Upper lobe of right lung (tissue), 1 donor: Measurements from ENCODE around the gene FOXD1. TPM values are rescaled to one million over a fixed set of nuclear protein-coding genes. Genes with fewer than 3 reads are reported as not detected.
A peak's percentile ranks its signal among the peaks of the same experiment; 100 is the strongest.
"Not testable (repeated sequence)": the region's sequence is repeated elsewhere in the genome, so short reads cannot be mapped to it uniquely, and the experiment has no call there.

Experiments used
- ATAC-seq: fragments of 200-7000 bp; cut with Tn5 transposase; one replicate; pipeline ENCODE4 v1.9.1; 2020; ENCODE audit warnings: mild to moderate bottlenecking, moderate library complexity
- DNase-seq: peaks from one replicate; pipeline ENCODE4 v3.0.0-alpha.2; 2020
- H3K27ac ChIP-seq: fragments of 200-600 bp; one replicate; pipeline ENCODE4 v1.8.0; 2022
- H3K27me3 ChIP-seq: fragments of 200-600 bp; one replicate; pipeline ENCODE4 v1.8.0; 2022; ENCODE audit warnings: mild to moderate bottlenecking
- H3K36me3 ChIP-seq: fragments of 200-600 bp; one replicate; pipeline ENCODE4 v1.8.0; 2022
- H3K4me1 ChIP-seq: fragments of 200-600 bp; one replicate; pipeline ENCODE4 v1.8.0; 2022
- H3K4me3 ChIP-seq: fragments of 200-600 bp; one replicate; pipeline ENCODE4 v1.8.0; 2022; ENCODE audit warnings: mild to moderate bottlenecking
- H3K9me3 ChIP-seq: fragments of 200-600 bp; one replicate; pipeline ENCODE4 v1.8.0; 2022
- intact Hi-C: fragments of 100-400 bp; cut with DNase I; formaldehyde crosslinking; loops from one replicate; pipeline ENCODE4 v1.11.0; 2022
- total RNA-seq: library from RNA; stranded (reverse); fragmentation: NEBNext Ultra II Directional; extraction: Animal tissue kit (Norgen Biotek cat#: 25700); gene quantifications from one replicate; pipeline ENCODE4 v1.2.1, GENCODE V29; 2021
- TF ChIP-seq, protein P1 (sequence below): fragments of 200-600 bp; IDR thresholded peaks from one replicate; pipeline ENCODE4 v1.8.0; 2022; ENCODE audit warnings: antibody characterized with exemption
- donor health status: DM: no; HTN: yes; CAD: no; lungs with severe emphysema.

Gene FOXD1
- total RNA-seq, 1 donor from 2014 or later, result 1.2 TPM

DNA sequence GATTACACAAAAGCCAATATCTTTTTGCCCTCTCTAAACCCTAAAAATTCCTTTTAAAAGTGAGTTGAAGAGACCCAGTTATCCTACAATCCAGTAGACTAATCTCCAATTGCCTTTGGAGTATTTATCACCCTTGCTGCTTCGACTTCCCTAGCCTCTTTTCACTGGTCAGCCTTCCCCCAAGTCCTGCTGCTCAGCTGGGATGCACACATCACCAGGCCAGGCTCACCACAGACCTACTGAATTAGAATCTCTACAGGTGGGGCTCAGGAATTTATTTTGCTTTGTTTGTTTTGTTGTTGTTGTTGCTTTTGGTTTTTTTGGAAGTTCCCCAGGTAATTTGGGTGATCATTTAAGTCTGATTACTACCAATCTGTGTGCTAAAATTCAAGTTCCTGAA is 11.6 kb upstream of the FOXD1 start:
- no peak overlapping the region for H3K27ac ChIP-seq
- DNase-seq (no peak), ATAC-seq (no peak)
- TF ChIP-seq, protein P1, sequence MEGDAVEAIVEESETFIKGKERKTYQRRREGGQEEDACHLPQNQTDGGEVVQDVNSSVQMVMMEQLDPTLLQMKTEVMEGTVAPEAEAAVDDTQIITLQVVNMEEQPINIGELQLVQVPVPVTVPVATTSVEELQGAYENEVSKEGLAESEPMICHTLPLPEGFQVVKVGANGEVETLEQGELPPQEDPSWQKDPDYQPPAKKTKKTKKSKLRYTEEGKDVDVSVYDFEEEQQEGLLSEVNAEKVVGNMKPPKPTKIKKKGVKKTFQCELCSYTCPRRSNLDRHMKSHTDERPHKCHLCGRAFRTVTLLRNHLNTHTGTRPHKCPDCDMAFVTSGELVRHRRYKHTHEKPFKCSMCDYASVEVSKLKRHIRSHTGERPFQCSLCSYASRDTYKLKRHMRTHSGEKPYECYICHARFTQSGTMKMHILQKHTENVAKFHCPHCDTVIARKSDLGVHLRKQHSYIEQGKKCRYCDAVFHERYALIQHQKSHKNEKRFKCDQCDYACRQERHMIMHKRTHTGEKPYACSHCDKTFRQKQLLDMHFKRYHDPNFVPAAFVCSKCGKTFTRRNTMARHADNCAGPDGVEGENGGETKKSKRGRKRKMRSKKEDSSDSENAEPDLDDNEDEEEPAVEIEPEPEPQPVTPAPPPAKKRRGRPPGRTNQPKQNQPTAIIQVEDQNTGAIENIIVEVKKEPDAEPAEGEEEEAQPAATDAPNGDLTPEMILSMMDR, result no peak
- peaks cover 44% of the 10 kb centered on the region for H3K27me3 ChIP-seq
- H3K36me3 ChIP-seq, result no peaks in the 10 kb centered on the region
- no peaks in the 10 kb centered on the region for H3K9me3 ChIP-seq
- H3K4me1 ChIP-seq, result no peaks in the 10 kb centered on the region
- intact Hi-C loops, result no loop called here
- no peak overlapping the region for H3K4me3 ChIP-seq

DNA sequence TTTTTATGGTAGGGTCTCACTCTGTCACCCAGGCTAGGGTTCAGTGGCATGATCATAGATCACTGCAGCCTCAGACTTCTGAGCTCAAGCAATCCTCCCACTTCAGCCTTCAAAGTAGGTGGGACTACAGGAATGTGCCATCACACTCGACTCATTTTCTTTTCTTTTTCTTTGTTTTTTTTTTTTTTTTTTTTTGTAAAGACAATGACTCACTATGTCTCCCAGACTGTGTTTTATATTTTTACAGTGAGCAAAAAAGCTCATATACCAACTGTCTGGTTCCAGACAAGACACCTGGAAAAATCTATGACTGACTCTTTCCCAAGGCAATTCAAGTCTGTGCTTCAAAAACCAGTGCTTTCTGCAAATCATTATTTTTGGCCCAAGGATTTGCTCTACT is 10.8 kb upstream of the FOXD1 start:
- no peaks in the 10 kb centered on the region for H3K36me3 ChIP-seq
- TF ChIP-seq, protein P1, result no peak
- peaks cover 50% of the 10 kb centered on the region for H3K27me3 ChIP-seq
- DNase-seq (no peak), ATAC-seq (no peak)
- no peaks in the 10 kb centered on the region for H3K9me3 ChIP-seq
- no peak overlapping the region for H3K4me3 ChIP-seq
- intact Hi-C loops, result loop anchor here (10.0 kb wide), 1 partner anchor 245 kb away; no protein-coding TSS in a partner anchor
- H3K4me1 ChIP-seq, result no peaks in the 10 kb centered on the region
- H3K27ac ChIP-seq, result no peak overlapping the region

DNA sequence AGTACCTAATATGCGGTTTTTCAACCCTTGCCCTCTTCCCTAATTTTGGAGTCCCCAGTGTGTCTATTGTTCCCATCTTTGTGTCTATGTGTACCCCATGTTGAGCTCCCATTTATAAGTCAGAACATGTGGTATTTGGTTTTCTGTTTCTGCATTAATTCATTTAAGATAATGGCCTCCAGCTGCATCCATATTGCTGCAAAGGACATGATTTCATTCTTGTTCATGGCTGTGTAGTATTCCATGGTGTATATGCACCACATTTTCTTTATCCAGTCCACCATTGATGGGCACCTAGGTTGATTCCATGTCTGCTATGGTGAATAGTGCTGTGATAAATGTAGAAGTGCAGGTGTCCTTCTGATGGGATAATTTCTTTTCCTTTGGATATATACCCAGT is 7.9 kb upstream of the FOXD1 start:
- not testable (repeated sequence) for H3K4me3 ChIP-seq, H3K36me3 ChIP-seq, H3K4me1 ChIP-seq, DNase-seq, ATAC-seq, H3K27ac ChIP-seq, H3K9me3 ChIP-seq
- H3K27me3 ChIP-seq, result peaks cover 78% of the 10 kb centered on the region
- intact Hi-C loops, result loop anchor here (10.0 kb wide), 1 partner anchor 242 kb away; no protein-coding TSS in a partner anchor

DNA sequence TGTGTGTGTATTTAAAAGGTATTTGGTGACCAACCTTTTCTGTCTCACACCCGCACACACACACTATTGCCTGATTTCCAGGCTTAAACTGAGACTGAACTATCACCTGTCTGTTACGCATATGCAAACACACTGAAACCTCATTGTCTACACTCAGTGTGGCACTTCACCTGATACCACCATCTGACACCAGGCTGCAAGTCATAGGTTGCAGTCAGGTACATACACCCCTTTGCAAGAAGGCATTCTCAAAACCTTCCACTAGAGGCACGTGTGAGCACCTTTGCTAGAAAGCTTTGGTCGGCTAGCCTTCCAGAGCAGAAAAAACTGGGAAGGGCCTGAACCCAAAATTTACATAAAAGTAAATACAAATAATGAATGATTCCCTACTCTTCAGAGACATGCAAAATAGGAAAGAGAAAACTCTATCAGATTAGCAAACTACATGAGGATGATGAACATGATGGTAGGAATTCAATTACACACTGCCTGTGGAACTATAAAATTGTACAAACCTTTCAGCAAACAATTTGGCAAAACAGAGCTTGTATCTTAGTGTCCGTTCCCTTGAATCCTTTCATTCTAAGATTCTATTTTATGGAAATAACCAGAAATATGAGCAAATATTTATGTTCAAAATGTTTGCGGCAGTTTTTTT is 5.9 kb upstream of the FOXD1 start:
- TF ChIP-seq, protein P1, result peak; percentile 79
- H3K4me1 ChIP-seq, result peaks cover 9% of the 10 kb centered on the region
- peak; percentile 85 for ATAC-seq
- H3K4me3 ChIP-seq, result no peak overlapping the region
- H3K27ac ChIP-seq, result no peak overlapping the region
- DNase-seq, result no peak
- peaks cover 88% of the 10 kb centered on the region for H3K27me3 ChIP-seq
- no peaks in the 10 kb centered on the region for H3K9me3 ChIP-seq
- no peaks in the 10 kb centered on the region for H3K36me3 ChIP-seq
- intact Hi-C loops, result loop anchor here (10.0 kb wide), 1 partner anchor 240 kb away; no protein-coding TSS in a partner anchor

DNA sequence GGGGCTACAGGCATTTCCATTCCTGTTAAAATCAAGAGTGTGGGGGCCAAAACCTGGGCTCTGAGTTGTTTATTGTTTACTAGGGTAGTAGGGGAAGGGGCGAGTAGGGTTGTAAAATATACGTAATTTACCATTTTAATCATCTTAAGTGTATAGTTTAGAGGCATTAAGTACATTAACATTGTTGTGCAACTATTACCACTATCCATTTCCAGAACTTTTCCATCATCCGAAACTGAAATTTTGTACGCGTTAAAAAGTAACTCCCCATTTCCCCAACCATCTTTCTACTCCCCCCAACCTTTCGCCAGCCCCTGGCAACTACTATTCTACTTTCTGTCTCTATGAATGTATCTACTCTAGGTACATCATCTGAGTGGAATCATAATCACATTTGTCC is 3.6 kb upstream of the FOXD1 start:
- TF ChIP-seq, protein P1, result no peak
- intact Hi-C loops, result loop anchor here (10.0 kb wide), 1 partner anchor 237 kb away; no protein-coding TSS in a partner anchor
- no peak for ATAC-seq

DNA sequence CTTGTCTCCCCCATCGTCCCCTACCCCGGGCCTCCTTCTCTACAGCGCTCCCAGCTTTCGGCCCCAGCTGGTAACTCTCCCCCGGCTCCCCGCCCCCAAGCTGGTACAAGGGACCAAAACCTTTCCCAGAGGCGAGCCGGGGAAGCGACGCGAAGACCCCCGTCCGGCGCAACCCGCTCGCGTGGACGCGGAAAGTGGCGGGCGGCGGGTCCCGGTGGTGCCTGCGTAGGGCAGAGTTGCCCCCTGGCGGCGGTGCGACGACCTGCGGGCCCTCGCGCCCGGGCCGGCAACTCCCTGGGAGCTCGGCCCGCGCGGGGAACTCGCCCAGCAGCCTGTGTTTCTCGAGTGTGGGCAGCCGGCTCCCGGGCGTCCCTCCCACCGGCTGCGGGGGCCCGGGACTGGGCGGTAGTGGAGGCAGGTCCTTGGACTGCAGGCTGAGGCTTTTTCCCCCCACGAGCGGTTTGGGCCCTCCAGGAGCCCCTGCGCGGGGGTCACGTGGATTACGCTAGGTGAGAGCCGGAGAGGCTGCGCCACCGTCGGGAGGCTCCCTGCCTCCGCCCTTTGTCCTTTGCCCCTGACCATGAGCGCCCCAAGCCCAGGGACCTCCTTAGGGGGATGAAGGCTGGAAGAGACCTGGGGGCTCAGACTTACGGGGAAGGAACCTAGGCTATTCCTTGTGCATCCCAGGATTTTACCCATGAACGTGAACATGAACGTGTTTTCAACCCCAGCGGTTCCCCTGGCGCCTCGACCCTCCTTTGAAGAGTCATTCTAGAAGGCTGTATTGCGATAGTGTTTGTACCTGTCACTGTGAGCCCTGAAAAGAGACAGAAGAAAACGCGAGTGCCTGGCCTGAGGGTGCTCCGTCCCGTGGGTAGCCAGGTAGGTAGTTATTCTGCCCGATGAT is 2.9 kb upstream of the FOXD1 start:
- intact Hi-C loops, result loop anchor here (10.0 kb wide), 1 partner anchor 237 kb away; no protein-coding TSS in a partner anchor
- Histone ChIP-seq H3K4me3 (peak overlapping the region; percentile 14), H3K27ac (no peak overlapping the region), H3K36me3 (no peaks in the 10 kb centered on the region), H3K27me3 (peaks cover 82% of the 10 kb centered on the region), H3K9me3 (no peaks in the 10 kb centered on the region), H3K4me1 (peaks cover 17% of the 10 kb centered on the region)
- ATAC-seq (peak; percentile 84), DNase-seq (peak; percentile 83)
- TF ChIP-seq, protein P1, result peak; percentile 81

More for the DNA sequence above, 3.6 kb upstream of the FOXD1 start:
- Histone ChIP-seq H3K4me3 (no peak overlapping the region), H3K9me3 (no peaks in the 10 kb centered on the region), H3K36me3 (no peaks in the 10 kb centered on the region), H3K27me3 (peaks cover 86% of the 10 kb centered on the region), H3K4me1 (peaks cover 17% of the 10 kb centered on the region), H3K27ac (no peak overlapping the region)
- DNase-seq, result no peak
